ENCODE results near the gene NHS.
A peak's percentile ranks its signal among the peaks of the same experiment; 100 is the strongest.
"Not testable (repeated sequence)": the region's sequence is repeated elsewhere in the genome, so short reads cannot be mapped to it uniquely, and the experiment has no call there.

Gene NHS

GRCh38 chrX:17496407-17496806 is 121.4 kb downstream of the NHS start:
- no peak for DNase-seq (ENCODE audit: low spot score)

- no peak for DNase-seq (ENCODE audit: low spot score)
Measured at GRCh38 chrX:17497193-17497592, 122.2 kb downstream of the NHS start.

GRCh38 chrX:17499512-17499911 is 124.5 kb downstream of the NHS start:
- no peak for DNase-seq (ENCODE audit: low spot score)

DNA sequence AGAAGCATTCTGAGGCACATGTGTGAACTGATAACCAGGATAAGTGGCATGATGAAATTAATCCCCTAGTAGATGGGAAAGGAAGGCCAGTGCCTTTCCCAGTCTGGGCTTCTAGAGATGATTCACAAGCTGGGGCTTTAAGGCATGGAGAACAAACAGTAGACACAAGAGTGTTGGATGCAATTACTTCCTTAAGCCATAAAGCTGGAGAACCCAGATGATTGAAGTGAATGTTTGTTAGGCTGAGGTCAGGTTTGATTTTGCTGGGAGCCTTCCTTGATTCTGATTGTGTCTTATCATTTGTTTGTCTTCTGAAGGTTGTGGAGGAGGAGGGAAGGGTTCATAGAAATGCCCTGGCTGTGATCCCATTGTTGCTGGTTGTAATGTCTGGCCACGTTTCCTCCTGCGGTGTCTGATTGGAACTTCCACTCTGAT is 125.2 kb downstream of the NHS start:
- DNase-seq (ENCODE audit: low spot score), result no peak

GRCh38 chrX:17501746-17502145 is 126.7 kb downstream of the NHS start:
- DNase-seq (ENCODE audit: low spot score), result no peak

DNA sequence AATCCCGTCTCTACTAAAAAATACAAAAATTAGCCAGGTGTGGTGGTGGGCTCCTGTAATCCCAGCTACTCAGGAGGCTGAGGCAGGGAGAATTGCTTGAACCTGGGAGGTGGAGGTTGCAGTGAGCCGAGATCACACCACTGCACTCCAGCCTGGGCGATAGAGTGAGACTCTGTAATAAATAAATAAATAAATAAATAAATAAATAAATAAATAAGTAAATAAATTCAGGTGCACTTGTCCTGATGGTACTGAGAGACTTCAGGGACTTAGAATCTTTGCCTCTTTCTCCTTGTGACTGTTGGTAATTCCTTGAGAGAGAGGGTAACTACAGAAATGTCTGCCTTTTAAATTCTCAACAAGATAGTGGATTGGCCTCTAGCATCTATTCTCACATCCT is 131.4 kb downstream of the NHS start:
- not testable (repeated sequence) for DNase-seq (ENCODE audit: low spot score)

- DNase-seq (ENCODE audit: low spot score), result no peak
Measured at GRCh38 chrX:17511556-17511955, 136.6 kb downstream of the NHS start.

GRCh38 chrX:17519358-17519757 is 144.4 kb downstream of the NHS start:
- no peak for DNase-seq (ENCODE audit: low spot score)

DNA sequence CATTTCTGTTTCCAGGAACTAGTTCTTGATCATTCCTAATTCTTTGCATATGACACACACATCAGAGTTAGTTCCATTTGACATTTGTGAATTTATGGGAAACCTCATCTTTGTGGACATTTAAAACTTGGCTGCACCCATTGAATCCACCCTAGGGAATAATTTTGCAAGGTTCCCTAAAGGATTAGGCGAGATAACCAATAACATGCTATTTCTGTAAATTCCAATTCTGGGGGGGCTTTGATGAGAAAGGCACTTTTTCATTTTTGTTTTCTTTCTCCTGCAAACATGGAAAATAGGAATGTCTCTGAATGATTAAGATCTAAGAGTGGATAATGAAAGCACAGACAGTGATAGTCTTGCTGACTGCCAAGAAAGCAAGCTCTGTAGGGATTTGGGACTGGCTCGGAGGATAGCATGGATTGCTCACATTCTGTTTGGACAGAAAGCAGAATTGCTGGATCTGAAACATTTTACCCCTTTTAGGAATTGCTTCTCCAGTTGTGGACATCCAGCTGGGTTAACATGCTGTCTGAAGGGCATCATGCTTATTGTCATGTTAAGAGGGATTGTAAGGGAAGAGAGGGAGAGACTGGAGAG is 145.1 kb downstream of the NHS start:
- no peak for DNase-seq (ENCODE audit: low spot score)

- no peak for DNase-seq (ENCODE audit: low spot score)
Measured at GRCh38 chrX:17521871-17522693, 147.1 kb downstream of the NHS start.

DNA sequence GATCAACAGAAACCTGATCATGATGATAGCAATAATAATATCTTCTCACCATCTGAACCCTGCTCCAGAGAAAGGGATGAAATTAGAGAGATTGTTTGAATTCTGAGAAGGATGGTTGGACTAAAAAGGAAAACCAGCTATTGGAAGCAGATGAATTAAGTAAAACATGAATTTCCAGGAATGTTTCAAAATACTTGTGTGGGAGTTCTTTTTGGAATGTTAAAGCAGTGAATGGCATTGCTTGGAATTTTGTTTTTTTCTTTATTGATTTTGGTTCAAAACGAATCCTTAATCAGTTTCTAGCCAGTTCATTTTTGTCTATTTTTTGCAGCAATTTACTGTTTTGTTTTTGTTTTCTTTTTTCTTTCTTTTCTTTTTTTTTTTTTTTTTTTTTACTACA is 150.3 kb downstream of the NHS start:
- DNase-seq (ENCODE audit: low spot score), result no peak

DNA sequence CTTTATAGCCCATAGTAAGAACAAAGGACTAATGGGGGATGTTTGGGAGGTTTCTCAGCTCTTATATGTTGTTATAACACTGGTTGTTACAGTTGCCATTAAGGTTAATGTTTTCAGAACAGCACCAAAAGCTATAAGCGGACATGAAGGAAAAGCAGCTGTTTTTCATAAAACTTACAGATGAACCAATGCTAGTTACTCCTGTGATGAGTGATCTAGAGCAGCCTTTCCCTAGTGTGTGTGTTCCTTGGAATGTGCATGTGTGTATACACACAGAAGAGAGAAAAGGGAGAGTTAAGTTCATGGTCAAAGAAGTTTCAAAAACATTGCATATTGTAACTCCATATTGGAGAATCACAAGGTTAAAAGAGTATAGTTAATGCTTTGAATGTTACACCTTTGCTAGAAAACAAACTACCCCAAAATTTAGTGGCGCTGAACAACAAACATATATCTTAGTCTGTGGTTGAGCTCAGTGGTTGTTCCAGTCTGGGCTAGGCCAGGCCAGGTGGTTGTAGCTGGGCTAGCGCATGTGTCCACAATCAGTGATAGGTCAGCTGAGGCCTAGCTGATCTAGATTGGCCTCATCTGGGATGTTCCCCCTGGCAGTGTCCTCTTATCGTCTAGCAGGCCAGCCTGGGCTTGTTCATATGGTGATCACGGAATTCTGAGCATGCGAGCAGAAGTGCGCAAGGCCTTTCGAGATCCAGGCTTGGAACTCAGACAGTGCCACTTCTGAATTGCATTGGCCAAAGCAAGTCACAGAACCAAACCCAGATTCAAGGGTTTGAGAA is 151.0 kb downstream of the NHS start:
- no peak for DNase-seq (ENCODE audit: low spot score)

GRCh38 chrX:17527135-17527701 is 152.2 kb downstream of the NHS start:
- DNase-seq (ENCODE audit: low spot score), result no peak

DNA sequence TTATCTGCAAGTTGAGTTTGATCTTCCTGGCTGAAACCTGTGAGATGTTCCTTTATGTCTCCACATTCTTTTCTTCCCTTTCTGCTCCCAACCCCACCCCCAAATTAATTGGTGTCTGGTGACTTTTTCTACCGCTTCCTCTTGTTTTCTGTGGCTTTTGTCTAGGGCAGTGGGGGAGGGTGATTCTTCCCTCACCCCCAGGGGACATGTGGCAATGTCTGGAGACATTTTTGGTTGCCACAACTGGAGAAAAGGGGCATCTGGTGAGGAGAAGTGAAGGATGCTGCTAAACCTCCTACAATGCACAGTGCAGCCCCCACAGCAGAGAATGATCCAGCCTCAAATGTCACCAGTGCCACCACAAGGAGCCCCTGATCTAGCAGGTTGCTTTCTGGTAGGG is 152.9 kb downstream of the NHS start:
- DNase-seq (ENCODE audit: low spot score), result no peak

GRCh38 chrX:17529151-17529745 is 154.2 kb downstream of the NHS start:
- no peak for DNase-seq (ENCODE audit: low spot score)

DNA sequence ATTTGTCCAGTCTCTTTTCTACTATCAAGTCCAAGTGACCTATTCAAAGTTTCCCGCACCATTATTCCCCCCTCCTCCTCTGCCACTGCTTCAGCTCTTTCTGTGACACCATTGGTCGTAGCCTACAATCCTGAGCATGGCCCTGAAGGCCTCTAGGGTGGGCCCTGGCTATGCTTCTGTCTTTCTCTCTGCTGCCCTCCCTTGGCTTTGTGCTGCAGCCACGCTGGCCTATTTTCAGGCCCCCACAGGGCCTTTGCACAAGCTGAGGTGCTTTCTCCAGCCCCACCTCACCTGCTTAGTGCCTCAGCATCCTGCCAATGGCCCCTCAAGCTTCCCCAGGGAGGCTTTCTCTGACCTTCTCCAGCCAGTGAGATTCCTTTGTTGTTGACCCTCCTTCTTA is 156.5 kb downstream of the NHS start:
- DNase-seq (ENCODE audit: low spot score), result no peak

DNA sequence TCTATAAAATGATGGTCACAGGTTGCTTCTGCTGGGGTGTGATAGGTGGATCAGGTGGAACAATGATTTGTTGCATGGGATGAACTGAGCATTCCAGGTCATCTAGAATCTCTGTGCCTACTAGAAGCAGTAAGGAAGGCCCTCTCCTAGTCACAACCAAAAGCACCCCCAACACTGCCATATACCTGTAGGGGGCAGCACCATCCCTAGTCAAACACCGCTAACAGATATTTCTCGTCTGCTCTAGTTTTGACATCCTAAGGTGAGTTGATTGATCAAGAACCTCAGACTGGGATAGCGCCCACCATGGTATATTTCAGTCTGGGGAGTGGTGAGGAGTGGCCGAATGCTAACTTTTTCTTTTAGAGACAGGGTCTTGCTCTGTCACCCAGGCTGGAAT is 160.2 kb downstream of the NHS start:
- DNase-seq (ENCODE audit: low spot score), result peak; percentile 29

- DNase-seq (ENCODE audit: low spot score), result no peak
Measured at GRCh38 chrX:17537723-17538243, 162.8 kb downstream of the NHS start.

- DNase-seq (ENCODE audit: low spot score), result no peak
Measured at GRCh38 chrX:17542123-17542522, 167.1 kb downstream of the NHS start.

DNA sequence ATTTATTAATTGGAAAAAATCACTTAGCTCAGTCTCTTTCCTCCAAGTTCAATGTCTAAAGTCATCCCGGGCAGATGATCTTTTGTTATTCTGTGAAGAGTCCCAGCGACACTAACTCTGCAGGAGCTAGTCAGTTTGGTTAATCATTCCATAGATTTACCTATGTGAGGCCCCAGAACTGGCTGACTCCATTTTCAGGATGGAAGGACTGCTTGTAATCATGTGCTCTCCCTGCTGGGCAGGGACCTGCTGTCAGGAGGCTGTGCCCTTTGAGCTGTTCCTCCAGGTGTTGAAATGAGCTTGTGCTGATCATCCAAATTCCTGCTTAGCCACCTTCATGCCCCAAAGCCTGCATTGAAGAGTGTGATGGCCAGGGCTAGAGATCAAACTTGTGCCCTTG is 169.8 kb downstream of the NHS start:
- no peak for DNase-seq (ENCODE audit: low spot score)

DNA sequence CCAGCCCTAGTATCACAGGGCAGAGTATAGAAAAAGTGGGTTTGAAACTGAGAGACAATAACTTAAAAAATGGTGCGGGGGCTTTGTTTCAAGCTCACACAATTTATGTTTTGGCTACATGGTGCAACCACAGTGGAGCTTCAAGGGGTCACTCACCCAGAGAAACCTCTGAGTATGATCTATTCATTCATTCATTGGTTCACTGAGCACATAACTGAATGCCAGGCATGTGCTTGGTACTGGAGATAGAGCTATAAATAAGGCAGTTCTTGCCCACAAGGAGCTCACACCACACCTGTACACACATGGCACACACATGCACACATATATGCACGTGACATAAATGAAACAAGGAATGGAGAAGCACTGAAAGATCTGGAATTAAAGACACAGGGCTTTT is 171.4 kb downstream of the NHS start:
- no peak for DNase-seq (ENCODE audit: low spot score)

DNA sequence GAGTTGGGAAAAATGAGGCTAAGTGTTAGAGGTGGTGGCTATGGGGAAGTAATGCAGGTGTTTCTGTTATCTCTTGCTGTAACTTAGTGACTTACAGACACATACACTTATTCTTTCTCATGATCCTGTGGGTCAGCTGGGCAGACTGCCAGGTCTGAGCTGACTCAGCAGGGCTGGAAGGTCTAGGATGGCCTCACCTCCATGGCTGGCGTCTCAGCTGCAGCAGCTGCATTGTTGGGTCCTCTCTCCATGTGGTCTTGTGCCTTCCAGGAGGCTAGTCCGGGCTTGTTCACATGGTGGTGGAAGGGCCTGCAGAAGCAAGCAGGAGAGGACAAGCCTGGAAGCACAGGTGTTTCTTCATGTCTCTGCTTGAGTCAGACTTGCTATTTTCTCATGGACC is 172.7 kb downstream of the NHS start:
- peak; percentile 36 for DNase-seq (ENCODE audit: low spot score)
